ENCODE measurements around the gene CACNA1B.

Gene CACNA1B

DNA sequence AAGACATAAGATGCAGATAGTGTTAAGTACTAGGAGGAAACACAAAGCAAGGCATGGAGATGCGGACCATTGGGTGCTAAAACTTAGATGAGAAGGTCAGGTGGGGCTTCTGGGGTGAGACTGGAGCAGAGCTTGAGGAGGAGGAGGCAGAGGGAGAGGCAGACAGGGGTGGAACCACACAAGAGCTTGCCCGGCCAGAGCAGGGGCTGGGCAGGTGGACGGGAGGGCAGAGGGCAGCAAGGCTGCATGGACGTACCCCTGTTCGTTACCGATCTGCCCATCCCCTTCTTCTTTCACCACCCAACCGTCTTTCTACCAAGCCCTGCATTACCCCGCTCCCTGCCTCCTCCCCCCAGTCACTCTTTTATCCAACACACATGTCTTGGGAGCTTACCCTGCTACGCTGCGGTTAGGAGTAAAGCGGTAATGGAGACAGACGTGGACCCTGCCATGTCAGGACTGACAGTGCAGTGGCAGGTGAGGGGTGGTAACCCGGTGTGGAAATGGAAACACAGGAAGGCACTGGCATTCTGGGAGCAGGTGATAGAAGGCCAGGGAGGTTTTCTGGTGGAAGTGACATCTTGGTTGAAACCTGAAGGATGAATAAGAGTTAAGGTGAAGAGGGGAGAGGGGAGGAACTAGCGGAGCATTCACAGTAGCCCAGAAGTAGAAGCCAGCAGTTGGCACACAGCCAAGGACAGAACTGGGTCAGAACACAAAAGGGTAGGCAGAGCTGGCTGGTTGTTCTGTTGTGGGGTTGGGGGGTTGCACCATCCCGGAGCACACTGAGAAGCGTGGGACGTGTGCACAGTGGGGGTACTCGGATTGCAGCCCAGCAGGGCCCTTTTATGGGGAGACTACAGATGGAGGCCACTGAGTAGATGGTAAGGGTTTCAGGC is 167.2 kb downstream of the CACNA1B start:
- DNase-seq, result no peak

DNA sequence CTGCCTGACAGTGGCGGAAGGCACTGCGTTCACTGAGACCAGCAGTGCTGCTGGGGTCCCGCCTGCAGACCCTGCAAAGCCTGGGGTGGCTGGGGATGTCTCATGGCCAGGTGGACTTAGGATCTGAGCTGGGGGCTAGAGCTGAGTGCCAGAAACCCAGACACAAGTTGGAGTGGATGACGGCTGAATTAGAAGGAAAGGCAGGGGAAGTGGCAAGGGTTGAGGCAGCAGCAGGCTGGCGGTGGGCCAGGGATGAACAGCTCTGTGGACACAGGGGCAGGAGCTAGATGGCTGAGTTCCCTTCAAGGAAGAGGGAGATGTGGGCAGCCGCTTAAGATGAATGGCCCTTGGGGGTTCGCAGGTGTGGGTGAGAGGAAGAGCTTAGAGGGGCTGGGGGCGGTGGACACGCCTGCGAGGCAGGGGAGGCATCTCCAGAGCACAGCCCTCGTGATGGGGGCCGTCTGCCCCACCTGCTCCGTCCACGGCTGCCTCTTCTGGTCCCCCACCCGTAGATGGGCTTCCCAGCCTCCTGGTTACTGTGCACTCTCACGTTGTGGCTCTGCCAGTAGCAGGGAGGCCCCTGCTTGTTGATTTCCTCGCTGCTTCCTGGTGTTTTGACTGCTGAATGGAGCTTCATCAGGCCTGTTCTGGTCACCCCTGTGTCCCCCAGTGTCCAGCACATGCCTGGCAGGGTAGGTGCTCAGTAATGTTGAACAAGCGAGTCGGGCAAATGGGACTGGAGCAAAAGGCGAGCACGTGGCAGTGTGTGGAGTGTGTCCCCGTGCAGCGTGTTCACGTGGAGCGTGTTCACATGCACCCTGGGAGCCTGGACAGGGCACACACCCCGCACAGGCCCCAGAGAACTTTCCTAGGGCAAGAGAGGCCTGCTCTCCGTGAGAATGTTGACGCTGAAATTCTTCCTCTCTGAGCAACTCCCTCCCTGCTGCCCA is 168.2 kb downstream of the CACNA1B start:
- no peak for DNase-seq

DNA sequence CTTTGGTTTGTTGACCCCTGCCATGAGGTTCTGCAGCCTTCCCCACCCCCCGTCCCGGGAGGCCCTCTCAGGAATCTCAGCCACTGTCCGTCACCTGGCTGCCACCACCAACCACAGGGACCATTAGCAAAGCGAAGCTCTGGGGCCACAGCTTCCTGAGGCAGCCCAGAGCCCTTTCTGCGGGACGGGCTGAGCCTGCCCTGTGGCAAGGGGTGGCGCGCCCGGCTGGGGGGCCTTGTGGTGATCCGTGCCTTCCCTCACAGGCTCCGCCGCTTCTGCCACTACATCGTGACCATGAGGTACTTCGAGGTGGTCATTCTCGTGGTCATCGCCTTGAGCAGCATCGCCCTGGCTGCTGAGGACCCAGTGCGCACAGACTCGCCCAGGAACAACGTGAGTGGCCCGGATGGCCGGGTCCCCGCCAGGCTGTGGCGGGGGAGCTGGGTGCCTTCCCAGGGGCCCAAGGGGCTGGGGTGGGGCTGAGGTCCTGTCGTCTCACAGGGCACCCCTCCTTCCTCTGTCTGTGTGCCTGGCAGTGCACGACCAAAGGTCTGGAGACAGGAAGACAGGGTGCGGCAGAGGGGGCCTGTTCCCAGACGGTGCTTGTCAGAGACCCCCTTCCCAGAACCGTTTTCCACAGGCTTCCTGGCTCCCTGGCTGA is 169.2 kb downstream of the CACNA1B start:
- no peak for DNase-seq

DNA sequence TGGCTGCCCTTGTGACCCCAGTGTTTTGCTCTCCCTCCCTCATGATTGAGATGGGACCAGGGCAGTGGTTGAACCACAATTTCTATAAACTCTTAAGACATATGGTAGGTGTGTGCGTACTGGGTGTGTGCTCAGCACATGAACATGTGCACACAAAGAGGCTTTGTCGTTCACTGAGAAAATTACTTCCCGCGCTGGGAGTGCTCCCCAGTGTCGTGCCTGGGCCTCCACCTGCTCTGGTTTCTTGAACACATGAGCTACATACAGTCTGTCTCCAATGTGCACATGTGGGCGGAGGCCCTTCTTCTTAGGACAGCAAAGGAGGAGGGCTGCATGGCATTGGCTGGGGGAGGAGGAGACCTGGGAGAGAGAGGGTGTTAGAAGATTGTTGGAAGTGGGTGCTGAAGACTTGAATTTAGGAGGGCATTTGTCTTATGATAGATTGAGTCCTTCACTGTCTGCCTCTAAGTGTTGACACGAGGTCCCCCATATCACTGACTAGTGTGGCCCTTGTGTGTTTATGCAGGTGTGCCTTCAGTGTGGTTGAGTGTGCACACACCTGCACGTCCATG is 170.0 kb downstream of the CACNA1B start:
- no peak for DNase-seq

DNA sequence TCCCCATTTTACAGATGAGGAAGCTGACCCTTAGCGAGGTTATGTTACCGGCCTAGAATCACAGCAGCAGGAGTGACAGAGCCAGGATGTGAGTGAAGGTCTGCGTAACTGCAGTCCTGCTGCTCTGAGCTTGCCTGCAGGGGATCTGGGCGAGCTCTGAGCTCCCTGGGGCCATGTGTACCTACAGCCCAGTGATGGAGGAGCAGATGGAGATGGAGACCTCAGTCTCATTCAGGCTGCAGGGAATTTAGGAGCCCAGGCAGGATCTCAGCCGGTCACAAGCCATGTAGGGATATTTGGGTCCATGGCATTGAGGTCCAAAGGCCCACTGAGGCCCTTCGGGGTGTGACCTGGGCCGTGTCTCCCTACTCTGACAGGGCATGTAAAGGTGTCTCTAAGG is 170.6 kb downstream of the CACNA1B start:
- no peak for DNase-seq

DNA sequence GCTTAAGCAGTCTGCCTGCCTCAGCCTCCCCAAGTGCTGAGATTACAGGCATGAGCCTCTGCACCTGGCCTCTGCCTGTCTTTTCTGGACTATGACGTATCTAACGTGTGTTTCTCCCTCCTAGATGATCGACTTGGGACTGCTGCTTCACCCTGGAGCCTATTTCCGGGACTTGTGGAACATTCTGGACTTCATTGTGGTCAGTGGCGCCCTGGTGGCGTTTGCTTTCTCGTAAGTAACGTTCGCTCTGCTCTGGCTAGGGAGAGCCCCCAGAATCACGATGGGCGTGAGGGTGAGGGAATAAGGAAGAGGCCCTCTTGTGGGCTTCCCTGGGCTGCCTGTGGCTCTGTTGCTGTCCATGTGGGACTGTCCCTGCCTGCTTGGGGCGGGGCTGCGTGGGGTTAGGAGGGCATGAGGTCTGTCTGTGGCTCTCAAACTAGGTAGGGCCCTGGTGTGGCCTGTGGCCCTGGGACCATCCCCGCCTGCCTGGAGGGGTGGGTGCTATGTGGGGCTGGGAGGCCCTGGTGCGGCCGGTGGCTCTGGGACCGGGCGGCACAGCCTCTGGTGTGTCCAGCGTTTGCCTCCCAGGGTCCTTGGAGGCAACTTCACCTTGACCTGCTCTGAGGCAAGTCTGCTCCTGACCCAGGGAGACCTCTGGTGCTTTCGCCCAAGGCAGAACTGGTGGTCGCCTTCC is 171.7 kb downstream of the CACNA1B start:
- DNase-seq, result no peak

DNA sequence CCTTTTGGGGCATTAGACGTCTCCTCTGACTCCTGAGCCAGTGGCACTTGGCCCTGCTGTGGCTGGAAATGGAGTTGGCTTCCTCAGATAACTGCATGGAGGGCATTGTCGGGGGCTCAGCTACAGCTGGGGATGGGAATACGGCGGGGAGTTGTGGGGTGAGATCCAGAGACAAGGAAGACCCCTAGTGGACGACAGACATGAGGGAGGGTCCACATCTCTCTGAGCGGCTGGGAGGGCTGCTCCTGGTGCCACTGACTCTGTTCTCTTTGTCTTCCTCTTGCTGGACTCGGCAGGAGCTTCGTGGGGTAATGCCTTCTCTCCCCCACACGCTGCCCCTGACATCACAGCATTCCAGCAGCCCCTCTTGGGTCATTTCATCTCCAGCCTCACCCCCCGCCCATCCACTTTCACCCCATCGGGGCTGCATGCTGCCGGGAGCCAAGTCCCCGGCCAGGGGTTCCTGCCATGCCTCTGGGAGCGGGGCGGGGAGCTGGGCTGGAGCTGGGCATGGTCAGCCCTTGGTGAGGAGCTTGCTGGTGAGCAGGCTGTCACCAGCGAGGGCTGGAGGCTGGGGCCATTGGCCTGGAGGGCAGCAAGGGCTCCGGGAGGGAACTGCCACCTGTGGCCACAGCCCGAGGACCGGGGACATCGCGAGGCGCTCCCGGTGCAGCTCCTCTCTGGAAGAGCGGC is 172.3 kb downstream of the CACNA1B start:
- no peak for DNase-seq

DNA sequence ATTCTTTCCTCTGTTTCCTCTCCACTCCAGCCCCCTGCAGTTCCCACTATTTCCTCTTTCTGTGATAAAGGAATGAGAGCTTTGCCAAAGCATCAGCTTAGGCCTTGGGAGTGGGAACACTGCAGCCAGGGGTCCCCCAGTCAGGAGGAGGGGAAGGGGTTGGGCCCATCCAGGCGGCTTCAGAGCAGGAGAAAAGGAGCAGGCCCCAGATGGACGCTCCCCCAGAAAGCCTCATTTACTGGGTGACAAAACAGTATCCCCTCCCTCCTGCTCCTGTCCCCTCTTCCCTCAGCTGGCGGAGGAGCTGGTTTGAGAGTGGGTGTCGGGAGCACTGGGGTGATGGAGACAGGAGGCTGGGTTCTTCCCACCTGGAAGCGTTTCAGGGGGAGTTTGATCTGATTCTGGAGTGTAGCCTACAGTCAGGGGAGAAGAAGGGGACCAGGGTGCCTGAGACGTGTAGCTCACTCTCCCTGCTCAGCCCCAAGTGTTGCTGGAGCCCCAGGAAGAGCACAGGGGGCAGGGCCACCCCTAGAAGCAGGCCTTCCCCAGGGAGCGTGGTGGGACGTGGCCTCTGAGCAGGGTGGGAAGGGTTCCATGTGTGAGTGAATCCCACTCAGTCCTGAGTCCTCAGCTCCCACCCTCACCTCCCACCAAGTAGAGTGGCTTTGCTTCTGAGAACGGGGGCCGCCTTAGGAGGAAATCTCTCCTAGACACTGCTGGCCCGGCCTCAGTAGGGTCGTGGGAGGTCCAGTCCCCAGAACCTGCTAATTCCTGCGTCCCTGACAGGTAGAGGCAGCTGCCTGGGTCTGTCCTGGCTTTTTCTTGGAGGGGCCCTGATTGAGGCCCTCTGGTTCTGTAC is 173.1 kb downstream of the CACNA1B start:
- DNase-seq, result no peak

DNA sequence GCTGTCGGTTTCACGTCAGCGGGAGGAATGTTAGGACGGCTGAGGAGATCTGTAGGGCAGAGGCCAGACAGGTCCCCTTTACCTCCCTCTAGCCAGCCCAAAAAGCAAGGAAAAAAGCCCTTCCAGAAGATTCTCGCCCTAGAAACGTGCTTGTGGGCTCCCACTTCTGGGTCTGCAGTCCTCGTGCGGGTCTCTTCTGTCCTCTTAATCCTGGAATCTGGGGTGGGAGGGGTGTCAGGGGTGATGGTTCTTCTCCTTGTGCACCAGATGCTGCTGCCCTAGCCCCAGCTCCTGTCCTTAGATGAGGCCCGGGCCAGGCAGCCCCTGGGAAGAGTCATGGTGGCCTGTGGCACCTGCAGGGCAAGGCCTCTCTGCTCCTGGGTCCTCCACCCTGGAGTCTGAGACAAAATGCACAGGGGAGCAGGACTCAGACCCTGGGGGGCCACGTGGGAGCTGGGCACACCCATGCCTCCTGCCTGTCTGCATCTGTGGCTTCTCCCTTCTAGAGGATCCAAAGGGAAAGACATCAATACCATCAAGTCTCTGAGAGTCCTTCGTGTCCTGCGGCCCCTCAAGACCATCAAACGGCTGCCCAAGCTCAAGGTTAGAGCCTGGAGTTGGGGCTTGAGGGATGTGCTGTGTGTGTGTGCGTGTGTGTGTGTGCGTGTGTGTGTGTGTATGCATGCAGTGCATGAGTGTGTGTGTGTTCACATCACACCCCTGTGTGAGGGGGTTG is 174.2 kb downstream of the CACNA1B start:
- DNase-seq, result no peak

DNA sequence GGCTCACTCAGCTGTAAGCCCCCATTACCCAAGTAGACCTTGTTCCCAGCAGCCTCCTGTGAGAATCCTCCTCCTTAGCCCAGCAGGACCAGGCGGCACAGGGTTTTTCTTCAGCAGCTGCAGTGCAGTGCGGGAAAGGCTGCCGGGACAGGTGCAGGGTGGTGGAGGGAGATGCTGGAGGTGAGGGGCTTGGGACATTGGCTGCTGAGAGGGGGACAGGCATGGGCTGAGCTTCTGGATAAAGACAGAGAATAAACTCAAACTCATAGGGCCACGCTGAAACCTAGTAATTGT is 174.7 kb downstream of the CACNA1B start:
- no peak for DNase-seq

DNA sequence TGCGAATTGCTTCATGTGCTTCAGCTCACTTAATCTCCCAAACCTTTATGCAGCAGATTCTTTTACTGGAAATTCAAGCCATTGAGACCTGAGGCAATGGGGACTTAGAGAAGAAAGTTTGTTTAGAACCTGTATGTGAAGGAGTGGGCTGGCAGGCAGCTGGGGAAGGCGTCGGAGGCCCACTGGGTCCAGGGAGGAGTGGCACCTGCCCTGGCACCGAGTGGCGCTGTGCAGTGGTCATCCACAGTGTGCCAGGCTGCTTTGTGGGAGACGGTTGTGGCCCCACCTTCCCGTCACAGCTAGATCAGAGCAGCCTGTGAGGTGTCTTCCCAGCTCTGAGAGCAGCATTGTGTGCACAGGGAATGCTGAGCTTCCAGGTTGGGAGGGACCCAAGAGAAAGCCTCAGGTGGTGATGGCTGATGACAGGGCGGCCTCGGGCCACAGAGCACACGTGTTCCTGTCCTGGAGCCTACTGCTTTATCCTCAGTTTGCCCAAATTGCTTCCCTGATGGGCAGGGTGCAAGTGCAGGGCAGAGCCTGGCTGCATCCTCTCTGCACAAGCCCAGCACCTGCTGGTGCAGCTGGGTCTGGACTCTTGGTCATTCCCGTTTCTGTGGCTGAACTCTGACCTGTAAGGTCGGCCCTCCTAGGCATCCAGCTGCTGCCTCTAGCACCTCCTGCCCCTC is 175.2 kb downstream of the CACNA1B start:
- no peak for DNase-seq

DNA sequence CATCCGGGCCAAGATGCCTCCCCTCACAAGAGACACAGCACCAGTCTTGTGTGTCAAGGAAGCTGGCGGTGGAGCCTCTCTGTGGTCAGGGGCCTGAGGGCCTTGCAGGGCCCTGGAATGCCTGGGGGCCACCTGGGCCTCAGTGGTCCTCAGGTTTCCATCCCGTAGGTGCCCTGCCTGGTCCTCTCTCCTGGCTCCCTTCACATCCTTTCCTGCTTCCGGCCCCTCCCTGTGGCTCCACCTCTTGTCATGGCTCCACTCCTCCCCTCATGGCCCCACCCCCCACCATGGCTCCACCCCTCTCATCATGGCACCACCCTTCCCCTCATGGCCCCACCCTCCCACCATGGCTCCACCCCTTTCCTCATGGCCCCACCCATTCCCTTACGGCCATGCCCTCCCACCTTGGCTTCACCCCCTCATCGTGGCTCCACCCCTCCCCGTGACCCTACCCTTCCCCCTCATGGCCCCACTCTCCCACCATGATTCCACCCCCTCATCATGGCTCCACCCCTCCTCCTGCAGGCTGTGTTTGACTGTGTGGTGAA is 175.8 kb downstream of the CACNA1B start:
- no peak for DNase-seq

DNA sequence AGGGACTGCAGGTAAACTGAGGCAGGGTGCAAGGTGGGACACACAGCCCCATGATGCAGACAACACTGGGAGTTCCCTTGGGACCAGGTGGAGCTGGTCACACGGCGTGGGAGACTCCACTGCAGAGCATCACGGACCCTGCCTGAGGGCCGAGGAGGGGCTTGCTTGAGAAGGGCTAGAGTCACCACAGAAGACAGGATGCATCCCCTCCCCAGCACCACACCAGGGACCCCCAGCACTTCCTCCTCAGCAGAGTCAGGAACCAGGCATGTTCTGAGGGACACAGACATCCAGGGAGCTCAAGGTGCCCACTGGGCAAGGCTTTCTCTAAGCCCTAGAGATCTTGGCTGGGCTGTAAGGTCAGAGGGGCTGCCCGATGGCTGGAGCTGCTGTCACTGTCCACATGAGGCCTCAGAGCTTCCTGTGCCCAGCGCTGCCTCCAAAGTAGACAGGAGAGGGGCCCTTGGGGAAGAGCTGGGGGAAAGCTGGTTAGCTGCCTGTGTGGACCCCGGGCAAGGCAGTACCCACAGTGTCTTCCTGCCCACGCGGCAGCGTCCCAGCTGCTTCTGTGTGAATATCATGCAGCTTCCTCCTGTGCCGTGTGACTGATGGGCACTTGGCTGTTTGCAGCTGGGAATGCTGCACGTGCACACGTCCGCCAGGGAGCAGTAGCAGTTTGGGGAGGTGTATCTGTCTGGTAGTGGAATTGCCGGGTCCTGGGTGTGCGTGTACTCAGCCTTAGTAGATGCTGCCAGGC is 176.6 kb downstream of the CACNA1B start:
- no peak for DNase-seq

DNA sequence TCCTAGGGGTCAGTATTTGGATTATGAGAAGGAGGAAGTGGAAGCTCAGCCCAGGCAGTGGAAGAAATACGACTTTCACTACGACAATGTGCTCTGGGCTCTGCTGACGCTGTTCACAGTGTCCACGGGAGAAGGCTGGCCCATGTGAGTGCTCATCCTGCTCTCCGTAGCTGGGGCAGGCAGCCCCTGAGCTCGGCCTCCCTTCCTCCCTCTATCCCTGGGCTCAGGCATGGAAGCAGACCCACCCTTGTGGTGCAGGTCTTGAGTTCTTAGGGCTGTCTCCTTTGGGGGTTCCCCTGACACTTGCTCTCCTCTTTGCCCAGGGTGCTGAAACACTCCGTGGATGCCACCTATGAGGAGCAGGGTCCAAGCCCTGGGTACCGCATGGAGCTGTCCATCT is 180.1 kb downstream of the CACNA1B start:
- DNase-seq, result no peak

DNA sequence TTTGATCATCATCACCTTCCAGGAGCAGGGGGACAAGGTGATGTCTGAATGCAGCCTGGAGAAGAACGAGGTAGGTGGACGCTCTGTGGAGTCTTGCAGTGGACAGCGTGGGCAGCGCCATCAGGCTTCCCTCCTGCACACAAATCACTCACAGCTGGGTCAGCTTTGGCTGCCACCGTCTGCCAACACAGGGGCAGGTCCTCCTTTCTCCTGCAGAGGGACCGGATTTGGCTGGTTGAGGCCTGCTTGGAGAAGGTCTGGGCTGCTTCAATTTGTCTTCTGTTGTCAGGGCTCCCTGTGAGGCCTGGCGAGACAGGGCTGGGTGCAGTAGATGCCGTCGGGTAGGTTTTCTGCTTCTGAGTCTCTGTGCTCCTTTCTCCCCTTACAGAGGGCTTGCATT is 180.6 kb downstream of the CACNA1B start:
- no peak for DNase-seq

DNA sequence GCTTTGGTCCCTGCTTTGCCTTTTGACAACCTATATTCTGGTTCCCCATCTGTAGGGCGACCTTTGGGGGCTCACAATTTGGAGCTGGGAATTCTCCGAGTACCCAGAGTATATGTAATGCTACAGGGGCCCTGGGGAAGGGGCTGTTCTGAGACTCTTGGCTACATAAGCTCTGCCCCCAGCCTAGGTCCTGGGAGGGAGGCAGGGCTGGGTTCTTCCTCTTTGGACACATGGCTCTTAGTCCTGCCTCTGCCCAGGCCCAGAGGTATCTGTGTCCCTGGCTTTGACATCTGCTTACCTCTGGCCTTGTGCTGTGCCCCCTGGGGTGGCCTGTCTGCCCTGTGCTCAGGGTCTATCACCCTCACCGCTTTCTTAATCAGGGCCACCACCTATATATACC is 181.6 kb downstream of the CACNA1B start:
- DNase-seq, result no peak

DNA sequence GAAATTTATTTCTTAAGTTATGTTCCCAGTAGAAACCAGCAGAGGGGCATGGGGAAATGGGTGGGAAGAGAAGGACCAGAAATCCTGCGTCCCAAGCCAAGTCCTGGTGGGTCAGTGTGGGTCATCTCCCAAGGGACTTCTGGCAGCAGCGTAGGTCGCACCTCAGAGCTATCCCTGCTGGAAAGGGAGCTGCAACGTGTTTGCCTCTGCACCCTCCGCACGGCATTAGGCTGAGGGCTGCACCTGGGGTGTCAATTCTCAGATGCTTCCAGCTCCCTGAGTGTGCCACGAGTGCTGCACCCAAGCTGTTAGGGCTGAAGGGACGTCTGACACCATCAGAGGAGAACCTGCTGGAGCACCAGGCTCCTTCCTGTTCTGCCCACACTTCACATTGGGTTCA is 182.8 kb downstream of the CACNA1B start:
- no peak for DNase-seq

DNA sequence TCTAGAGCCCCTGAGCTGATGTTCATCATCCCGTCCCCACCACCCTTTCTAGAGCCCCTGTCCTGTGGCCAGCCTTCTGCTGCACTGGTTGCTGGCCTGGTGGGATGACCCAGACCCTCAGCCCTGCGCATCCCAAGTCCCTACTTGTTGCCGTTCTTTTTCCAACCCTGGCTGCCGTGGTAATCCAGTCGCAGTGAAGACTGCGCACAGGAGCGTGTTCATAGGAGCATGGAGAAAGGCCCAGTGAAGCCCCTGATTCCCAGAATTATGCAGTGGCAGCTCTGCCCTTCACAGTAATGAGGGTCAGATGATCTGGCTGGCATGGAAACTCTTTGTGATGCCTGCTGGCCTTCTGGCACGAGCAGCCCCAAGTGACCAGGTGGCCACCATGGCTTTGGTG is 183.3 kb downstream of the CACNA1B start:
- DNase-seq, result no peak

All from CD4-positive, alpha-beta T cell treated with Interleukin-10 for 1 hour (primary cell).